OCI-M2 (cell line): ENCODE results near the gene CLDN7.

ENCODE experiments used
- DNase-seq: peaks from one replicate; lab custom pipeline; 2025; ENCODE audit not compliant: unreplicated experiment; lab: John Stamatoyannopoulos, UW

Gene CLDN7

DNA sequence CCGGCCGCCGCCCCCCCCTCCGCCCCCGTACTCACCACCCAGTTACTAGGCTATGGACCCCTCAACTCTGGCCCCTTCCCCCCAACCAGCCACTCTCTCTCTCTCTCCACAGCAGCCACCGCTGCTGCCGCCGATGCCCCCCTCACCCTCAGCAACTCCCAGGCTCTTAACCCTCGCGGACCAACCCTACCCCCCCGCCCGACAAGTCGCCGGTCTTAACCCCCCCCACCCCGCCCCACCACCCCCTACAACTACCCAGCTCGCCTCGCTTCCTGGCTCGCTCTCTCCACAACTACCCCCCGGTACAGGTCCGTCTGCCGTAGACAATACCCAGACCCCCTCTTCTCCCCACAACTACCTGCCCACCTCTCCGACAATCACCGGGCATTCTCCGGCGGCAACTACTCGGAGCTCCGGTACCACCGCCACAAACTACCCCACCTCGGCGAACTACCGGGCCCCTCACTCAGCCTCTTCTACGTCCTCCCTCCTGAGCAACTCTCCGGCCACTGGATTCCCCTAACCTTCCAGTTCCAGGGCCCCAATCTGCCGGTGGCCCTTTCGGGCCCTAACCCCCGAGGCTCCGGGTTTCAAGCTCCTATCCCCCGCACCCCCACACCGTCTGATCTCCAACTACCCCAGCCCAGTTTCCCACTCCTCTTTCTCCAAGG, 23.7 kb downstream of the CLDN7 start:
- no peak for DNase-seq

DNA sequence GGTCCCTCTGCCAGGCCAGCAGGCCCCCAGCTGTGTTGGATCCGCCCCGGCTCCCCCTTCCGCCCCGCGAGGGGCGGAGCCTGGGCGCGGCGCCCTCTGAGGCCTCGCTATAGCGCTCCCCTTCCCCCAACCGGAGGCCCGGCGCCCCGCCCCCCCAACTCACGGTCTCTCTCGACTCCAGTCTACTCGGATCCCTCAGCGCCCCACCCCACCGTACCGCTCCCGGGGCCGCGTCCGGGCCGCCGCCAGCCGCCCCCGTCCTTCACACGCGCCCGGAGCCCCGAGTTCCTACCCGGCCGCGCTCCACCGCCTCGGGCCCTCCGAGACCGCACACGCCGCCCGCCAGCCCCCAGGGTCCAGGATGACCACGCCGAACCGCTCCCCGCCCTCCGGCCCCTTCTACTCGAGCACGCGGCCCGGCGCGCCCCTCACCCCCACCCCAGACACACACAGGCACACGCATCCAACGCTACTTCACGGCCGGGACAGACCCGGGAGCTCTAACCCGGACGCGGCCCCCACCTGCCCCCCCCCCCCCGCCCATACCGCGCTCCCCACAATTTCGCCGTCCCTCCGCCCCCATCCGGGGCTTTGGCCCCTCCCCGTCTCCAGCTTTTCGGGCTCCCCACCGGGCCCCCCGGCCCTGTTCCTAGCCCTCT, 24.4 kb downstream of the CLDN7 start:
- no peak for DNase-seq

DNA sequence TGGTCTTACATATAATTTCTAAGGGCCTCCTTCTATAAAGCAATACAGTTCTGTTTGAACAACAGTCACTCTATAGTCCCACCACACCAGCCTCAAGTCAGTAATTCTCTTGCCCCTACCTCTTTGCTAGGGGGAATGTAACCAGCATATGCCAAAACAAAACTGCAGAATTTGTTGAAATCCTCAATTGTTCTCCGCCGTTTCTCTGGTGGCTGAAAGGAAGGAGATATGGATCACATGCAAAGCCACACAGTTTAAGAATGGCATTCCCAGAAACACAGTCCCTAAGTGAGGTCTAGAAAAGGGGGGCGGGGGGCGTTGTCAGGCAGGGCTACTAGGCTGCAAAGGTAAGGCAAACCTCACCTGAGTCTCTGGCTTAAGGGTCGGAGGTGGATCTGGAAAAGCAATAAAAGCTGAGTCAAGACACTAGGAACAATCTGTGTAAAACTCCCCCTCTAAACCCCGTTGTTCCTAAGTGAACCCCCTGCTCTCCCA, 25.0 kb downstream of the CLDN7 start:
- no peak for DNase-seq

GRCh38 chr17:7236808-7237207, 25.5 kb downstream of the CLDN7 start:
- no peak for DNase-seq

DNA sequence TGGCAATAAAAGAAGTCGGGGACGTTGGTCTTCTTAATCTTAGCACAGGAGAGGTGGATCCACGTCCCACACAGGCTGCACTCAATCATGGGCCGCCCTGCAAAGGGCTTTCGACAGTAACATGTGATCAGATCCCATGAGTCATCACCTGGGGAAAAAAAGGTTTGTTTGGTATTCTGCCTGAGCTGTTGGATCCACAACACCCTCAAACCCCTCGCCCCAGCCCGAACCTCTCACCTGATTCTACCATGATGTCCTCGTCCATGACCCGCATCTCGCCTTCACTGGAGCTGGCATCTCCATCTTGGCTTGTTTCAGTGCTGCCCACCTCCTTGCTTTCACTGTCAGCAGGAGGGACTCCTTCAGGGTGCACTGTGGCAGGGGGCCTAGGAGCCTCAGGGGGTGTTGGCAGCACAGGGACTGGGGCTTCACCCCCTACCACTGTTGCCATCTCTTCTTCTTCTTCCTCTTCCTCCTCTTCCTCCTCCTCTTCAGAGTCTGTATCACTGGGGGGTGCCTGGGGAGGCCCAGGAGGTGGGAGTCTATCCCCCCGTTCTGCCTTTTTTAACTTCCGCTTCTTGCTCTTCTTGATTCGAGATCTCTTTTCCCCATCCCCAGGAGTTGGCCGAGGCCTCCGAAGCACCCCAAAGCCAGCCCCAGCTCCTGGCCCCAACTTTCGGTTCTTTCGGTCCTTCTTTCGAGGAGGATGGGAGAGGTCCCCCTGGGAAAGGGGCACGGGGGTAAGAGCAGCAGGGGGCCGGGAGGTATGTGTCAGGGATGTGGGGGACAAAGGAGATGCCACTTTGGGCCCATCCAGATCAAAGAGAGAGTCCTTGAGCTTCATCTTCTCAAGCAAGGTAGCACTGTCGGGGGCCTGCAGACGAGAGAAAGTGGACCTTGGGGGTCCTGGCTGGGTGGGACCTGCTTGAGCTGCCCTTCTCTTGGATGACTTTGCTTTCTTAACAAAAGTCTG, 26.3 kb downstream of the CLDN7 start:
- DNase-seq, result no peak

DNA sequence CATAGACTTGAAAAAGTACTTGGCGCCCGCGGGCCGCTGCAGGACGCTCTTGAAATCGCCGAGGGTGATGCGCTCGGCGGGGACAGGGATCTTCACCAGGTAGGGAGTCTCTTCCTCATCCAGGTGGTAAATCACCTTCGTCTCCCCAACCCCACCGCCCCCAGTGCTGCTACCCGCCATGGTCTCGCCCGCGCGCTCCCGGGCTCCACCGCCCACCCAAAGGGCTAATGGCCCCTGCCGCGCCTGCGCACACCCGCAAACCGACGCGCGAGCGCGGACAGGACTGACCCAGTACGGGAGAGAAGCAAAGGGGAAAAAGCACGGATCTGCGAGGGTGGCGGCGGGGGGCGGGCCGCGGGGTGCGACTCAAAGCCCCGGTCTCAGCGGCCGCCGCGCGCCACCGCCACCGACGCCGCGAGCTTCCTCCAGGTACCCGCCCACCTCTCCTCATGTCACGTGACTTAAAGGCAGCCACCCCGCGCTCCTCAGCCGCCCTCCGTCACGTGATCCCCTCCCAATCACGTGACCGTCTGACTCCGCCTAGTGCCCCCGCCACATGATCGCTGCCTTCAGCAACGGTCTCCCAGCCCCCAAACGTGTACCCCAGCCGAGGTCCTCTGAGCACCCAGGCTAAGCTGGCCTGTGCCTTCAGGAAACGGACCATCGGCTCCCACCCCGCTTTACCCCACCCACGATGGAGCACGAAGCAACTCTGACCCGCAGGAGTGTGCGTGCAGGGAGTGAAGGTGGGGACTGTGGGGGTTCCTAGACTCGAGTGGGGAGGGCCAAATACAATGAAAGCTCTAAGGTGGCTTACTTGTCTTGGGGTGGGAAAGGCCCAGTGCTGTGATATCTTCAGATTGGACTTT, 28.0 kb downstream of the CLDN7 start, which contains the start of gene DVL2:
Gene DVL2 (minus strand): TSS at position 435 of the 869 bp plus-strand sequence. CDS start 255 bp downstream, at position 180.
- DNase-seq, result no peak

DNA sequence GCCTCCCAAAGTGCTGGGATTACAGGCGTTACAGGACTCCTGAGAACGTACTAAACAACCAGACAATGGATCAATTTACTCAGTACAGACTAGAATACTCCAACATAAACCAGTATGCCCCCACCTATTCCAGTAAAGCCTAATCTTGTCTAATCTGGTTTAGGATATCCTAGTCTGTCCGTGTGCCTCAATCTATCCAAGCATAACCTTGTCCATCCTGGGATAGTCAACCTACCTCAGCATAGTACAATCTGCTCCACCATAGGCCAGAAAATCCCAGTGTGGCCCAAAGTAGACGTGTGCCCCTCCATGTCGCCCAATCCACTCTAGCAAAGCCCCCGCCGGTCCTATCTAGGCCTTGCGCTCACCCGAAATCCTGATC, 28.6 kb downstream of the CLDN7 start:
- DNase-seq, result no peak

DNA sequence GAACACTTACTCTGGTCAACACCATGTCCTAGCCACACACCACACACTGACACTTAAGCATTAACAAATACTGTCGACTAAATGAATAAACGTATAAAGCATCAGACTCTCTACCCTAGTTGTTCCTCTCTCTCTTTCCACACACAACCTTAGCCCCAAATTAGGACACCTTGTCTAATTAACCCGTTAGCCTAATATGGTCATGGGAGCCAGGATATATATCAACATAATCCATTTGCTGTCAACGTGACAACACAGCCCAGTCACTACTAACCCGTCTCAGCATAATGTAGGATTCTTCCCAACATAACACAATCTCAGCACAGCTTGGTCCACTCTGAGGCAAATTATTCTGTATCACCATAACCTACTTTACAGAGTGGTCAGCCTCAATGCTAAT, 30.2 kb downstream of the CLDN7 start:
- no peak for DNase-seq

GRCh38 chr17:7229504-7229903, 32.8 kb downstream of the CLDN7 start:
- DNase-seq, result no peak

GRCh38 chr17:7228920-7229319, 33.4 kb downstream of the CLDN7 start:
- no peak for DNase-seq

DNA sequence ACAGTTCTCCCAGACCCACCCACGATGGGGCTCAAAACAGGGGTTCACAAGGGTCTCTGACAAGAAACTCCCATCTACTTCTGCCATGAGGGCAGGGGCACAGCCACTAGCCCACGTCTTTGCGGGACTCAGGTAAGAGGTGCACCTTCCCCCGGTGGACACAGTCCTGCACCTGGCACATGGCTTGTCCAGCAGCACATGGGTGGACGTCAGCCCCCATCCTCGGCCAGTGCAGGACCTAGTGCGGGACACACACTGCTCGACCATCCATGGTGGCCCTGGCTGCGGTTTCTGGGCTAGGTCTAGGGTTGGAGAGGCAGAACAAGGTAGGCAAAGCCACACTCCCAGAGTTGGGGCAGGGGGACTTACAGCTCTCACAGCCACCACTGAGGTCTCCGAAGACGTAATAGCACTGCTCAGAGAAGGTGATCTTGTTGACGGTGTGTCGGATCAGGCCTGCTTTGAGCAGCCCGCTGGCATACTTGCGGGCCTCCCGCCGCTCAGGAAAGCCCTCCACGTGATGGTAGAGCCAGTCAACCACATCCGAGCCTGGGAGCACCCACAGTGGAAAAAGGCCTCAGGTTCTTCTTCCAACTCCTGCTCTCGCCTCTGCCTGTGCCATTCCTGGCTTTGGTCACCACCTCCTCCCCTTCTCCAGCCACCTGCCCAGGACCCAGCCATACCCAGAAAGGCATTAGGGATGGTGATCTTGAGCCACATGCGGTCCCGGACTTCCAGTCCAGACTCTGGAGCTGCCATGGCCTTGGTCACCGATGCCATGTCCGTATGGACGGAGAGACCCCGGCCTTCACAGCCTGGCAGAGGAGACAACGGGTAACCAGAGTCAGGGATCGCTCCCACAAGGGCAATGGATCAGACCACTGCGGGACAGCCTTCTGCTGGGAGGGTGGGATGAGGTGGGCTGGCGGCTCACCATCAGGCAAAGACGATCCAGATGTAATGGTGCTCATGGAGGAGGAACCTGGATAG, 35.3 kb downstream of the CLDN7 start:
- no peak for DNase-seq

- no peak for DNase-seq
These were observed 36.5 kb downstream of the CLDN7 start for GRCh38 chr17:7225711-7226331.

- no peak for DNase-seq
These were observed 37.6 kb downstream of the CLDN7 start for GRCh38 chr17:7224661-7225111.

GRCh38 chr17:7224110-7224509, 38.2 kb downstream of the CLDN7 start:
- DNase-seq, result no peak

DNA sequence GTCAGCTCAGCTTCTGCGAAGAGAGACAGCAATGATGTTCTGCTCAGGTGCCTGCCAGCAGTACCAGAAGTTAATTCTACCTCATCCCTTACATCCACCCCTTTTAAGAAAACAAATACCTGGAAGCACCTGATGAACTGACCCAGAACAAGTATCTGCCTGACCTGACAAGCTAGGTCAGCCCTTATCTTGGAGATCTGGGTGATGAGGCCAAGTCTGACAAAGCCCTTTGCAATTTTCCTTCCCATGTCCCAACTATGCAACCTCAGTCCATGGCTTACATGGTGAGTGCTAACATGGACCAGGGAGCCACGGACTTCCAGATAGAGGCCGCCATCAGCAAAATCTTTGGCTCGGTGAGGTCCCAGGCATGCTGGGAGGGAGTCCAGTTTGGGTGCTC, 38.9 kb downstream of the CLDN7 start:
- DNase-seq, result no peak

GRCh38 chr17:7222972-7223292, 39.3 kb downstream of the CLDN7 start:
- DNase-seq, result no peak

GRCh38 chr17:7222093-7222971, 39.9 kb downstream of the CLDN7 start:
- DNase-seq, result no peak
